Measurements from ENCODE around the gene AREL1.
"Not testable (repeated sequence)": the region's sequence is repeated elsewhere in the genome, so short reads cannot be mapped to it uniquely, and the experiment has no call there.

Gene AREL1, protein sequence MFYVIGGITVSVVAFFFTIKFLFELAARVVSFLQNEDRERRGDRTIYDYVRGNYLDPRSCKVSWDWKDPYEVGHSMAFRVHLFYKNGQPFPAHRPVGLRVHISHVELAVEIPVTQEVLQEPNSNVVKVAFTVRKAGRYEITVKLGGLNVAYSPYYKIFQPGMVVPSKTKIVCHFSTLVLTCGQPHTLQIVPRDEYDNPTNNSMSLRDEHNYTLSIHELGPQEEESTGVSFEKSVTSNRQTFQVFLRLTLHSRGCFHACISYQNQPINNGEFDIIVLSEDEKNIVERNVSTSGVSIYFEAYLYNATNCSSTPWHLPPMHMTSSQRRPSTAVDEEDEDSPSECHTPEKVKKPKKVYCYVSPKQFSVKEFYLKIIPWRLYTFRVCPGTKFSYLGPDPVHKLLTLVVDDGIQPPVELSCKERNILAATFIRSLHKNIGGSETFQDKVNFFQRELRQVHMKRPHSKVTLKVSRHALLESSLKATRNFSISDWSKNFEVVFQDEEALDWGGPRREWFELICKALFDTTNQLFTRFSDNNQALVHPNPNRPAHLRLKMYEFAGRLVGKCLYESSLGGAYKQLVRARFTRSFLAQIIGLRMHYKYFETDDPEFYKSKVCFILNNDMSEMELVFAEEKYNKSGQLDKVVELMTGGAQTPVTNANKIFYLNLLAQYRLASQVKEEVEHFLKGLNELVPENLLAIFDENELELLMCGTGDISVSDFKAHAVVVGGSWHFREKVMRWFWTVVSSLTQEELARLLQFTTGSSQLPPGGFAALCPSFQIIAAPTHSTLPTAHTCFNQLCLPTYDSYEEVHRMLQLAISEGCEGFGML

DNA sequence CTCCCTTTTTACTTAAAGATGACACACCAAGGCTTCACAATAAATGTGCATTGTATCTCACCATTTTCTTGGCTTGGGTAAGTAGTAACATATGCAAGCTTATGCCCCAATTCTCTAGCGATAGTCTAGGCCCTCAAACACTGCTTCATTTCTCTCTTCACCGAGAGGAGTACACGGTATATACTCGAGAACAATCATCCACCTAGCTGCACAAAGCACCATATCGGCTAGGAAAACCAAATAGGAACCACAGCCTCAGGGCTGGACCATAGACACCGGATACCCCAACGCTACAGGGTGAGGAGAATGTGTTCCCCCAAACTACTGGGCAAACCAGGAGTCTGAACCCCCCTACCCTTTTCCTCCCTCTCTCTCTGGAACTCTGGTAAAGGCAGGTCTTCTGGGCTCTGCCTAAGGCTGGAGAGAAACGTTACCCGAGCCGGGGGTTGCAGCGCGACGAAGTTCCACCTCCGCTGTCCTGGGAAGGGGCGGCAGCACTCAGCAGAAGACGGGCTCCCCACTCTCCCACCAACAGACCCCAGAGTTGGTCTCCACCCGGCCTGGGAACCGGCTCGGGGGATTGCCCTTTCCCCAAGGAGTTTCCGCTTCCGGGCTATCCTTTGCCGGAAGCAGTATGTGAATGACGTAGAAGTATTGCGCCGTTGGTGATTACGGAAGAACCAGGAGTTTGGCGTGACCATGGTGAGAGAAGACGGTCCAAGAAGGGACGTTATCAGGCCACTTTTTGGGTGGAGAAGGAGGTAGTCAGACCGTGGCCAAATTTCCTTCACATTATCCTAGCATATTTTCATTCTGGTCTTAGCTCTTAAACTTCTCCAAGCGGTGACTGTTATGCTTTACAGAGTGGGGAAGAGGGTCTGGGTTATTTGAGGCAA, at the start of gene AREL1, which contains the start of gene FCF1:
TSS of gene AREL1 (minus strand) at position 582 of the 896 bp plus-strand sequence. CDS start 27,465 bp downstream, outside the sequence.
TSS of gene FCF1 (plus strand) at position 646 of the 896 bp plus-strand sequence. CDS start at position 700, 54 bp downstream.
- peak; percentile 89 for DNase-seq

DNA sequence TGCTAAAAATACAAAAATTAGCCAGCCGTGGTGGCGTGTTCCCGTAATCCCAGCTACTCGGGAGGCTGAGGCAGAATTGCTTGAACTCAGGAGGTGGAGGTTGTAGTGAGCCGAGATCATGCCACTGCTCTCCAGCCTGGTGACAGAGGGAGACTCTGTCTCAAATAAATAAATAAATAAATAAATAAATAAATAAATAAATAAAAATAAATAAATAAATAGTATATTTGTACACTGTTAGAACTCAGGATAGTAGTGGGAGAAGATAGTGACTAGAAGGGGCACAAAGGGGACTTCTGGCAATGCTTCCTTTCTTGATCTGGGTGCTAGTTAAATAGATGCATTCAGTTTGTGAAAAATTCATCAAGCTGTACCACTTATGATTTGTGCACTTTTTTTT, 45.6 kb upstream of the AREL1 start:
- not testable (repeated sequence) for DNase-seq

DNA sequence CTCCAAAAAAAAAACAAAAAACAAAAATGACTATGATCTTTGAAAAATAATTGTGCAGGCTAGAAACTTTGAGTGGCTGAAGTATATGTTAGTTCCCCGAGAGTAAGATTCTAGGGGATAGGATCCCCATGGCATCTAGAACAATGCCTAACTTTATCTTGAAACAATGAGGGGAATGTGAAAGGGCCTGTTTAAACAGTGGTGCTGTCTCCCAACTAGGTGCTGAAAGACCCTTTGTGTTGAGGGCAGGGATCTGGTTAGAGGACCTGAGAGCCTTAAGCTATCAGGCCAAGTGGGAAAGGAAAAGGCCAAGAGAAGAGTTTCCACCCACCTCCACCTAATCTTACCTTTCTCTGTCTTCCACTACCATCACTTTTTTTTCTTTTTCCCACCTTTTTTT, 43.4 kb upstream of the AREL1 start:
- no peak for DNase-seq

DNA sequence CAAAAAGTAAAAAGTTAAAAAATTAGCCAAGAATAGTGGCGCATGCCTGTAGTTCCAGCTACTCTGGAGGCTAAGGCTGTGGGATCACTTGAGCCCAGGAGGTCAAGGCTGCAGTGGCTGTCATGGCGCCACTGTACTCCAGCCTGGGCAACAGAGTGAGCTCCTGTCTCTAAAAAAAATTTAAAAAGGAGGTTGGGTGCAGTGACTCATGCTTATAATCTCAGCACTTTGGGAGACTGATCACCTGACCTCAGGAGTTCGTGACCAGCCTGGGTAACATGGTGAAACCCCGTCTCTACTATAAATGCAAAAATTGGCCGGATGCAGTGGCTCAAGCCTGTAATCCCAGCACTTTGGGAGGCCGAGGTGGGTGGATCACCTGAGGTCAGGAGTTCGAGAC, 42.0 kb upstream of the AREL1 start:
- no peak for DNase-seq

DNA sequence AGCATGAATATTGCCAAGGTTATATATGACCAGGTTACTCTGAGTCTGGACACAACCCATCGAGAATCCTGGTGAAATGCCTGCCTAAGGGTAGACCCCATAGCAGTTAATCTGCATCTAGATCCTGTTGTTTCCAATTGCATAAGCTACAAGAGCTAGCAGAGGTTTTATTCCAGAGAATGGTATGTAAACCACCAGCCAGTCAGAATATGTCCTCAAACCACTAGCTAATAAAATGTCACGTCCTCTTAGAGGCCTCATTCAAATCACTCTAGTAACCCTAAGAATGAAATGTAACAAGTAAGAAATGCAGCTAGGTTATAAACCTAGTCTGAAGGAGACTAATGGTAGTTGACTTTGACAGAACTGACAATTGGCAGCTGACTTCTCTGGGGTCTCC, 41.3 kb upstream of the AREL1 start:
- no peak for DNase-seq

DNA sequence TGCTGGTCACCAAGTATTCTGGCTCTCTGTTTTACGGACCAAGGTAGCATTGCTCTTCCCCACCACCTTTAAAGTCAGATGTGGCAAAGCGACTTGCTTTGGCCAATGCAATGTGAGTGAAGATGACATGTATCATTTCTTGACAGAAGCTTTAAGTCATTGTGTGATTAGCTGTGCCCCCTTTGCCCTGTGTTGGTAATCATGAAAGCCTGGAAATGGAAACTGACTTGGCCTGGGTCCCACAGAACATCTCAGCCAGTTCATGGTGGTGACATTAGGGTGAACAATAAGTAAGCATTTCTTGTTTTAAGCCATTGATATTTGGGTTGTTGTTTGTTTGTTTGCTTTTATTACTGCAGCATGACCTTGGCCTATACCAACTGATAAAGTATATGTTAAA, 34.4 kb upstream of the AREL1 start:
- no peak for DNase-seq

DNA sequence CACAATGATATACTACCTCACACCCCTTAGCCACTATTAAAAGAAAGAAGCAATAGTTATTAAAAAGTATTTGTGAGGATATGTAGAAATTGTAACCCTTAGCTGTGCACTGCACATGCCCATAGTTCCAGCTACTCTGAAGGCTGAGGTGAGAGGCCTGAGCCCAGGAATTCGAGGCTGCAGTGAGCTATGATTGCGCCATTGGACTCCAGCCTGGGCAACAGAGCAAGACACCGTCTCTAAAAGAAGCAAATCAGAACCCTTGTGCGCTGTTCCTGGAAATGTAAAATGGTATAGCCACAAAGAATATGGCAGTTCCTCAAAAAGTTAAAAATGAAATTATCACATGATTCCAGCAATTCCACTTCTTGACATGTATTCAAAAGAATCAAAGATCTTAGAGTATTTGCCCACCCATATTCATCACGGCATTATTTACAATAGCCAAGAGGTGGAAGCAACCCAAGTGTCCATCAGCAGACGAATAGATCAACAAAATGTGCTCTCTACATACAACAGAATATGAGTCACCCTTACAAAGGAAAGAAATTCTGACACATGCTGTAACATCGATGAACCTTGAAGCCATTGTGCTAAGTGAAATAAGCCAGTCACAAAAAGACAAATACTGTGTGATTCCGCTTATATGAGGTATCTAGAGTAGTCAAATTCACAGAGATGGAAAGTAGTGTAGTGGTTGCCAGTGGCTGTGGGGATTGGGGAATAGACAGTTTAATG, 26.6 kb upstream of the AREL1 start:
- DNase-seq = no peak

DNA sequence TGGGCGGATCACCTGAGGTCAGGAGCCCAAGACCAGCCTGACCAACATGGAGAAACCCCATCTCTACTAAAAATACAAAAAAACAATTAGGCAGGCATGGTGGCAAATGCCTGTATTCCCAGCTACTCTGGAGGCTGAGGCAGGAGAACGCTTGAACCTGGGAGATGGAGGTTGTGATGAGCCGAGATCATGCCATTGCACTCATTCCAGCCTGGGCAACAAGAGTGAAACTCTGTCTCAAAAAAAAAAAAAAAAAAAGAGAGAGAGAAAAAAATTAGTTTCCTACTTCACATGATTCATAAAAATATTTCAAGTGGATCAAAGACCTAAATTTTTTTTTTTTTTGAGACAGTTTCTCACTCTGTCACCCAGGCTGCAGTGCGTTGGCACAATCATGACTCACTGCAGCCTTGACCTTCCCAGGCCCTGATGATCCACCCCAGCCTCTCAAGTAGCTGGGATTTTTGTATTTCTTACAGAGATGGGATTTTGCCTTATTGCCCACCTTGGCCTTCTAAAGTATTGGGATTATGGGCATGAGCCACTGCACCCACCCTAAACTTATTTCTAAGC, 25.0 kb upstream of the AREL1 start:
- no peak for DNase-seq

DNA sequence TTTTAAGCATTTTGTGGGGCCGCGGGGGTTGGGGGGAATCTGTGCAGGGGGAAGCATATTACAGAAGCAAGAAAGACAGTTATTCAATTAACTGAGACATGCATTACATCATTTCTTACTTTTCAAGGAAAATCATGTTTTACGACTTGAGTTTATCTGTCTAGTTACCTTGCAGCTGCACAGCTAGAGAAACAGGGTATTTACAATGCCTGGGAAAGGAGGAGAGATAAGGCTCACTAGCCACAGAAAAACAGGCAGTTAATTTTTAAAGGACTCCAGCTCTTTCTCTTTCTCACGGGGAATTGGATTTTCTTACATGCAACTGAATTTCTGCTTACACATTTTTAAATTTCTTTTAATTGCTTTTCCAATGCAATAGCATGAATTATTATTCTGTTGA, 22.2 kb upstream of the AREL1 start:
- no peak for DNase-seq

DNA sequence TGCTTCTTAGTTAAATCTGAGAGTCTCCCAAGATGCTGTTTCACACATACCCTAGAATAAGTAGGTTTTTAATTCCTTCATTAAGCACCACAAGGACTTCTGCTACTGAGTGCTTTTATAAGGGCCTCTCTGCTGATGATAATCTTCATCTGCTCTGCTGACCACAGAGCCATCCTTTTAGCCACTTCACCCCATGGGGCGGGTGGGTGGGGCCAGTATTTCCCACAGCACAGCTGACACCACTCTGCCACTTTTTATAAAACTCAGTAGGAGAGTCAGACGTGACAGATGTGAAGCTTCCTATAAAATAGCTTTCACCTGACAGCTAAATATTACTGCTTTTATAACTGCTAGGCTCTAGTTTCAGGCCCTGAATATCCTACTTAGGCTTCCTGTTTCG, 20.3 kb upstream of the AREL1 start:
- DNase-seq = no peak

DNA sequence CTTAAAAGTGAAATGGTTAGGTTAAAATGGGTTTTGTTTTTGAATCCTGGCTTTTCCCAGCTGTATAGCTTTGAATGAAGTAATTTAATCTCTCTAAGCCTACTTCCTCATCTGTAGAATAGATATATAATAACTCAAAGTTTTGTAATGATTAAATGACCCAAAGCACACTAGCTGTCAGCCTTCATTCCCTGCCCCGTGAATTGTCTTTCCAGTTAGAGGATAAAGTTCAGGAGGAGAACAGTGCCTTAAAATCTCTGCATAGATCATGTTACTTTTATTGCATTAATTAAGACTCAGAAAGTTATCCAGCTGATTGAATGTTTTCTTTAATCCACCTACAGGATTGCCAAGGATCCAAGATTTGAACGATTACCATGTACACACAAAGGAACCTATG, 19.5 kb upstream of the AREL1 start:
- no peak for DNase-seq

DNA sequence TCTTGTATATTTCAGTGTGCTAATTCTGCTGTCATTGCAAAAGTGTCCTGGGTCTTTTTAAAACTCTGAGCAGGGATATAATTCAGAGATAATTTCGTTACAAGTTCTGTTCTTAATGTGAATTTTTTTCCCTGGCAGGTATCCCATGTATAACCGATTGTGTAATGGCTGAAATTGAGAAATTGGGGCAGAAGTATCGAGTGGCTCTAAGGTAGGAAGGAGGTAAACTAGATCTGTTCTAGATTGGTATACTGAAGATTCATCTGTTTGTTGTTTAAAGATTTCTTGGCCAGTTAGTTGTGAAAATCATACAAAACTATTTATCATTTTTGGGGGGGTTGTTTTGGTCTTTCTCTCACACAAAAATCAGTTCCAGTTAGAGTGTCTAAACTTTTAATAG, 10.3 kb upstream of the AREL1 start:
- no peak for DNase-seq

DNA sequence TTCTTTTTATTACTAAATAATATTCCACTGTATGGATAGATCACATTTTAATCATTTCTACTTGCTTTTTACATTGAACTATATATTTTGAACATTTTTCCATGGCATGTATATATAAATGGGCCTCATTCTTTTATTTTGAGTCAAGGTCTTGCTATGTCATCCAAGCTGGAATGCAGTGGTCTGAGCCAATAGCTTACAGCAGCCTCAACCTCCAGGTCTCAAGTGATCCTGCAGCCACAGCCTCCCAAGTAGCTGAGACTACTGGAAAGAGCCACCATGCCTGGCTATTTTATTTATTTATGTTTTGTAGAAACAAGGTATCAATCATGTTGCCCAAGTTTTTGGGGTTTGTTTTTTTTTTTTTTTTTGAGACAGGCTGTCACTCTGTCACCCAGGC, 7.6 kb upstream of the AREL1 start:
- DNase-seq = no peak

DNA sequence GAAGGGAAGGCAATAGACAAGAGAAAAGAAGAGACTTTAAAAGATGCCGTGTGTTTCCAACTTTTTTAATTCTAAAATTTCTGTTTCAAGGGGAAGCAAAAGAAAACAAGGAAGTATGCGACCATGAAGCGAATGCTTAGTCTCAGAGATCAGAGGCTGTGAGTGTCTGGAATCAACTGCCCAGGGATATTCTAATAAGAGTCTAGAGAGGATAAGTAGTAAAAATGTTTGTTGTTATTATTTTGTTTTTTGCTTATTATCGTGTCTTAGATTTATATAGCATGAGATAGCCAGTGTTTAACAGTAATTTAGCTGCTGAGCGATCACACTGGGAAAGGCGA, 485 bp upstream of the AREL1 start:
- no peak for DNase-seq

DNA sequence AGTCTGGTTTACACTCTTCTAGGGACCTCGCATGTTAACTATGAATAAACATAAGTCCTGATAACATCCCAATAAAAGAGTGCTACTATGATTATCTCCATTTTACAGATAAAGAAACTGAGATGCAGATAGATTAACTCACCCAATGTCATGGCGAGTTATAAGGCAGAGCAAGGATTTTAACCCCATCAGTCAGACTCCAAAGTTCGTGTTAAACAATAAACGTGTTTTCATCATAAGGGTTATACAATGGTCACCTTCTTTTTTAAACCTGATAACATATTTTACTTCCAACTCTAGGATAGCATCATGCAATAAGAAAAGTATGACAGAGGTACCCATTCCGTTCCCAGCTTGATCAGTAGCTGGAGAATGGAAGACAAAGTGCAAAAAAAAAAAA, 1.2 kb downstream of the AREL1 start:
- DNase-seq = no peak

DNA sequence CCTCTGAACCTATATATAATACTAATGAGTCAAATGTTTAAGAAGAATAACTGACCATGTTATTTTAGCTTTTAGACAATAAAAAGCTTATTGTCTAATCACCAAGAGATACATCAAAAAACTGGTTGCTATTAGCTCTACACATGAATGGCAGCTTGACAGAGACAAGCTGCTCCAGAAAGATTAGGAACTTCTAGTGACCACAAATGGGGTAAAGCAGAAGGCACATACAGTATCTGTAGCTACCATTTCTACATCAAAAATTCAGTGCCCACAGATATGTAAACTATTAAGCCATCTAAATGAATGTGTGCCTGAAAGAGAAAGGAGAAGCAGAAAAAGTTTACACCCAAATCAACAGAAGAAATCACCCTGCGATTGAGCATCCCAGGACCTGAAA, 2.4 kb downstream of the AREL1 start:
- DNase-seq = no peak

DNA sequence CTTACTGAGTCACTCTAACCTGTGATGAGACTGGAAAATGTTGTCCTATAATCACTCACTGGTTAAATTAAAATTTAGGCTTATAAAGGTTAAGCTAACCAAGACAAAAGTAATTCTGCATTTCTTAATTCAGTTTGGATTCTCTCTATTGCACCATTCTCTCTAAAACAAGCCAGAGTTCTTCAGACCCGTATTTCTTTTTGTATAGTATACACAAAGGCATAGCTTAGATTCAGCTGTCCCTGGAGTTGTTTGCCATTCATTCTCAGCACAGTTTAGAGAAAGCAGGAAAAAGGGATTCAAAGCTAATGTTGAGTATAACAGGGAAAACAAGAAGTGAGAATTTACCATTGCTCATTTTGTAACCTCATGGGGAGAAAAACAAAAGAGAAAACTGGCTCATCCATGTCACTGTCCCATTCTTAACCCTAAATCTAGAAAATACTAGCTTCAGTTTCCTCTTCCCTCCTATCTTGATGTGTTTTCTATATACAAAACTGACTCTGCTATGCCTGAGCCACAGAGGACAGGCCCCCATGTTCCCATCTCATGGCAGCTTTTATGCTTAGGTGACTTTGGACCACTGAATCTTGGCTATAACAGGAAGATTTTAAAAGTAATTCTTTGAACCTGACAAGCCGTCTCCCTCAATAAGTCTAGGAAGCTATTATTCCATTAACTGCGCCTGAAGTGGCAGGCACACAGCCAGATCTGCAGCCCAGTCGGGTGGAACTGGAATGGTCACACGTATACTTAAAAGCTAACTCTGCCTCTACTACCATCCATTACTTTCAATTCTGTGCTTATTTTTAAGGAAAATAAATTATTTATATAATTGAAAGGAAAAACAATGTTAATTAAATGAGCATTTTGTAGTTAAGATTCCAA, 7.0 kb downstream of the AREL1 start:
- DNase-seq = no peak

DNA sequence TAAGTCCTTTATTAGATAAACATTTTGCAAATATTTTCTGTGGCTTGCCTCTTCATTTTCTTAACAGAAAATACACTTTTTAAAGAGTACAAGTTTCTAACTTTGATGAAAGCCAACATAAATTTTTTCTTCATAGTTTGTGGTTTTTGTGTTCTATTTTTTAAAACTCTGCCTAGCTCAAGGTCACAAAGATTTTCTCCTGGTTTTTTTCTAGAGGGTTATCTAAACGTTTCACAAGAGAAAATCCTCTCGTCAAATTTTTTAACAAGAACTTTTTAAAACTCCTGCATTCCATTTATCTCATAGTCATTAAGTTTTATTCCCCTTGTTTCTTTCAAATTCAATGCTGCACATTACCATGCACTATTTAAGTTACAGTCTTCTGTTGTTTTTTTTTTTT, 8.2 kb downstream of the AREL1 start:
- no peak for DNase-seq

DNA sequence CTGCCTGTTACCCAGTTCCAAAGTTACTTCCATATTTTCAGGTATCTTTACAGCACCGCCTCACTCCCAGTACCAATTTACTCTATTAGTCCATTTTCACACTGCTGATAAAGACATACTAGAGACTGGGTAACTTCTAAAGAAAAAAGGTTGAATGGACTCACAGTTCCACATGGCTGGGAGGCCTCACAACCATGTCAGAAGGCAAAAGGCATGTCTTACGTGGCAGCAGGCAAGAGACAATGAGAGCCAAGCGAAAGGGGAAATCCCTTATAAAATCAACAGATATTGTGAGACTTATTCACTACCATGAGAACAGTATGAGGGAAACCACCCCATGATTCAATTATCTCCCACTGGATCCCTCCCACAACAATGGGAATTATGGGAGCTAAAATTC, 9.8 kb downstream of the AREL1 start:
- DNase-seq = no peak

DNA sequence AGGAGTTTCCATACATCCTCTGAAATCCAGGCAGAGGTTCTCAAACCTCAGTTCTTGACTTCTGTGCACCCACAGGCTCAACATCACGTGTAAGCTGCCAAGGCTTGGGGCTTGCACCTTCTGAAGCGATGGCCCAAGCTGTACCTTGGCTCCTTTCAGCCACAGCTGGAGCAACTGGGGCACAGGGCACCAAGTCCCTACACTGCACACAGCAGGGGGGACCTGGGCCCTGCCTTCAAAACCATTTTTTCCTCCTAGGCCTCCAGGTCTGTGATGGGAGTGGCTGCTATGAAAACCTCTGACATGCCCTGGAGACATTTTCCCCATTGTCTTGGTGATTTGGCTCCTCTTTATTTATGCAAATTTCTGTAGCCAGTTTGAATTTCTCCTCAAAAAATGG, 10.6 kb downstream of the AREL1 start:
- no peak for DNase-seq

DNA sequence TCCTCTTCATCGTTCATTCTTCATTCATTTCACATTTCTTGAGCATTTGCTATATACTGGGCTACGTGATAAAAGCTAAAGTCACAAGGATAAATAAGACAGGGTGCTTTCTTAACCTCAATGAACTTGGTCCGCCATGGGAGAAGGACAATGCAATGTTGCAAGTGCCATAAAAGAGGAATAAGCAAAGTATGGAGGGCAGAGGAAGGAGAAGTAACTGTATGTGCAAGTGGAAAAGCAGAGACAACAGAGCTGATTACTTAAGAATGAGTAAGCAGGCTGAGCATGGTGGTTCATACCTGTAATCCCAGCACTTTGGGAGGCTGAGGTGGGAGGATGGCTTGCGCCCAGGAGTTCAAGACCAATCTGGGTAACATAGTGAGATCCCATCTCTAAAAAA, 14.4 kb downstream of the AREL1 start:
- DNase-seq = no peak
